ENCODE results near the gene RESP18. TPM values are rescaled to one million over a fixed set of nuclear protein-coding genes. Genes with fewer than 3 reads are reported as not detected.
"Not testable (repeated sequence)": the region's sequence is repeated elsewhere in the genome, so short reads cannot be mapped to it uniquely, and the experiment has no call there.

Gene RESP18
- total and polyA plus RNA-seq, 5 donors from 2014 or later, result not detected

GRCh38 chr2:219325136-219325535 is 7.4 kb downstream of the RESP18 start:
- Histone ChIP-seq H3K27ac (ENCODE audit: insufficient read depth, low read length, poor library complexity, severe bottlenecking) (no peak overlapping the region), H3K36me3 (ENCODE audit: control insufficient read depth, insufficient read depth, low read length) (no peaks in the 10 kb centered on the region), H3K4me3 (ENCODE audit: low read depth, low read length) (no peak overlapping the region), H3K9me3 (ENCODE audit: control insufficient read depth in 2 of 2, low read length in 2 of 2) (no peaks in the 10 kb centered on the region), H3K4me1 (ENCODE audit: control insufficient read depth, insufficient read depth, low read length, poor library complexity, severe bottlenecking) (peaks cover 11% of the 10 kb centered on the region), H3K27me3 (ENCODE audit: control insufficient read depth, insufficient read depth, low read length) (peaks cover 15% of the 10 kb centered on the region)
- Mint-ChIP-seq H3K36me3 (no peaks in the 10 kb centered on the region), H3K4me1 (peaks cover 0 to 19% (median 8%) of the 10 kb centered on the region in 4 donors), H3K9me3 (peaks cover 0 to 4% (median 0%) of the 10 kb centered on the region in 7 donors), H3K27me3 (peaks cover 19% of the 10 kb centered on the region), H3K27ac (peak overlapping the region in 1 of 3 donors; percentile 12), H3K4me3 (no peak overlapping the region)
- DNase-seq, result no peak
- ATAC-seq (ENCODE audit: low read depth in 2 of 2), result no peak

DNA sequence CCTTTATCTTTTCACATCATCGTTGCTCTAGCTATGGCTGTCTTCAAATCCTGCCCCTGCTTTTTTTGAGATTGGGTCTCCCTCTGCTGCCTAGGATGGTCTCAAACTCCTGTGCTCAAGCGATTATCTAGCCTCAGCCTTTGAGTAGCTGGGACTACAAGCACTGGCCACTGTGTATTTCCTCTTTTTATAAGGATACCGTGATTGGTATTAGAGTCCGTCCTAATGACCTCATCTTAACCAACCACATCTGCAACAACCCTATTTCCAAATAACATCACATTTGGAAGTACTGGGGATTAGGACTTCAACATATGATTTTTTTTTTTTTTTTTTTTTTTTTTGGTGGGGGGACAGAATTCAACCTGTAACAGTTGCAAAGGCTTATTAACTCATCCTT is 9.1 kb downstream of the RESP18 start:
- peaks cover 11% of the 10 kb centered on the region for H3K4me1 ChIP-seq (ENCODE audit: control insufficient read depth, insufficient read depth, low read length, poor library complexity, severe bottlenecking)
- H3K4me3 ChIP-seq (ENCODE audit: low read depth, low read length), result no peak overlapping the region
- peaks cover 10% of the 10 kb centered on the region for H3K27me3 Mint-ChIP-seq
- H3K36me3 Mint-ChIP-seq, result no peaks in the 10 kb centered on the region
- DNase-seq (no peak), ATAC-seq (ENCODE audit: low read depth in 2 of 2) (no peak)
- H3K27ac ChIP-seq (ENCODE audit: insufficient read depth, low read length, poor library complexity, severe bottlenecking), result no peak overlapping the region
- peaks cover 0 to 3% (median 0%) of the 10 kb centered on the region in 7 donors for H3K9me3 Mint-ChIP-seq
- peaks cover 0 to 20% (median 8%) of the 10 kb centered on the region in 4 donors for H3K4me1 Mint-ChIP-seq
- no peaks in the 10 kb centered on the region for H3K36me3 ChIP-seq (ENCODE audit: control insufficient read depth, insufficient read depth, low read length)
- H3K9me3 ChIP-seq (ENCODE audit: control insufficient read depth in 2 of 2, low read length in 2 of 2), result no peaks in the 10 kb centered on the region
- no peak overlapping the region for H3K4me3 Mint-ChIP-seq
- no peak overlapping the region for H3K27ac Mint-ChIP-seq
- peaks cover 12% of the 10 kb centered on the region for H3K27me3 ChIP-seq (ENCODE audit: control insufficient read depth, insufficient read depth, low read length)

DNA sequence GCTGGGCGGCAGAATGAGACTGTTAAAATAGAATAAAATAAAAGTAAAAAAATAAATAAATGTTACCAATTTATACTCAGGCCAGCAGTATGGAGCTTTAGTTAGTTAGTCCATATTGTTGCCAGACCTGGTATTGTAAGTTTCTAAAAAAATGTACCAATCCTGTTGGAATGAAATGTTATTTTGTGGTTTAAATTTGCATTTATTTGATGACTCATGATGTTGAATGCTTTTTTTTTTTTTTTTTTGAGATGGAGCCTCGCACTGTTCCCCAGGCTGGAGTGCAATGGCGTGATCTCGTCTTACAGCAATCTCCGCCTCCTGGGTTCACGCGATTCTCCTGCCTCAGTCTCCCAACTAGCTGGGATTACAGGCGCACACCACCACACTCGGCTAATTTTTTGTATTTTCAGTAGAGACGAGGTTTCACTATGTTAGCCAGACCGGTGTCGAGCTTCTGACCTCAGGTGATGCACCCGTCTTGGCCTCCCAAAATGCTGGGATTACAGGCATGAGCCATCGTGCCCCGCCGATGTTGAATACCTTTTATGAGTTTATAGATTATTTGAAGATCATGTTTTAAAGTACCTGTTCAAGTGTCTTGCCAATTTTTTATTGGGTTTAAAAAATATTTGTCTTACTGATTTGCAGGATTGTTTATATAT is 17.6 kb downstream of the RESP18 start:
- Mint-ChIP-seq H3K4me1 (peaks cover 0 to 2% (median 0%) of the 10 kb centered on the region in 4 donors), H3K36me3 (peaks cover 5% of the 10 kb centered on the region), H3K27ac (no peak overlapping the region), H3K4me3 (no peak overlapping the region), H3K27me3 (peaks cover 23% of the 10 kb centered on the region), H3K9me3 (peaks cover 0 to 3% (median 0%) of the 10 kb centered on the region in 7 donors)
- H3K36me3 ChIP-seq (ENCODE audit: control insufficient read depth, insufficient read depth, low read length), result no peaks in the 10 kb centered on the region
- H3K27me3 ChIP-seq (ENCODE audit: control insufficient read depth, insufficient read depth, low read length), result peaks cover 4% of the 10 kb centered on the region
- no peak overlapping the region for H3K4me3 ChIP-seq (ENCODE audit: low read depth, low read length)
- no peak for DNase-seq
- H3K27ac ChIP-seq (ENCODE audit: insufficient read depth, low read length, poor library complexity, severe bottlenecking), result no peak overlapping the region
- no peaks in the 10 kb centered on the region for H3K4me1 ChIP-seq (ENCODE audit: control insufficient read depth, insufficient read depth, low read length, poor library complexity, severe bottlenecking)
- H3K9me3 ChIP-seq (ENCODE audit: control insufficient read depth in 2 of 2, low read length in 2 of 2), result no peaks in the 10 kb centered on the region
- ATAC-seq (ENCODE audit: low read depth in 2 of 2), result no peak

DNA sequence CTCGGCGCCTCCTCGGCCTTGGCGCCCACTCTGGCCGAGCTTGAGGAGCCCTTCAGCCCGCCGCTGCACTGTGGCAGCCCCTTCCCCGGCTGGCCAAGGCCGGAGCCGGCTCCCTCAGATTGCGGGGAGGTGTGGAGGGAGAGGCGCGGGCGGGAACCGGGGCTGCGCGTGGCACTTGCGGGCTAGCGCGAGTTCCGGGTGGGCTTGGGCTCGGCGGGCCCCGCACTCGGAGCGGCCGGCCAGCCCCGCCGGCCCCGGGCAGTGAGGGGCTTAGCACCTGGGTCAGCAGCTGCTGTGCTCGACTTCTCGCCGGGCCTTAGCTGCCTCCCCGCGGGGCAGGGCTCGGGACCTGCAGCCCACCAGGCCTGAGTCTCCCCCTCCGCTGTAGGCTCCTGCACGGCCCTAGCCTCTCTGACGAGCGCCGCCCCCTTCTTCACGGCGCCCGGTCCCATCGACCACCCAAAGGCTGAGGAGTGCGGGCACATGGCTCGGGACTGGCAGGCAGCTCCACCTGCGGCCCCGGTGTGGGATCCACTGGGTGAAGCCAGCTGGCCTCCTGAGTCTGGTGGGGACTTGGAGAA is 19.8 kb downstream of the RESP18 start:
- not testable (repeated sequence) for DNase-seq; H3K9me3 ChIP-seq (ENCODE audit: control insufficient read depth in 2 of 2, low read length in 2 of 2); H3K36me3 Mint-ChIP-seq; H3K4me1 ChIP-seq (ENCODE audit: control insufficient read depth, insufficient read depth, low read length, poor library complexity, severe bottlenecking); H3K4me1 Mint-ChIP-seq; H3K27ac Mint-ChIP-seq; ATAC-seq (ENCODE audit: low read depth in 2 of 2); H3K4me3 Mint-ChIP-seq; H3K4me3 ChIP-seq (ENCODE audit: low read depth, low read length); H3K27ac ChIP-seq (ENCODE audit: insufficient read depth, low read length, poor library complexity, severe bottlenecking); H3K9me3 Mint-ChIP-seq; H3K36me3 ChIP-seq (ENCODE audit: control insufficient read depth, insufficient read depth, low read length)
- H3K27me3 ChIP-seq (ENCODE audit: control insufficient read depth, insufficient read depth, low read length), result peaks cover 11% of the 10 kb centered on the region
- peaks cover 37% of the 10 kb centered on the region for H3K27me3 Mint-ChIP-seq

DNA sequence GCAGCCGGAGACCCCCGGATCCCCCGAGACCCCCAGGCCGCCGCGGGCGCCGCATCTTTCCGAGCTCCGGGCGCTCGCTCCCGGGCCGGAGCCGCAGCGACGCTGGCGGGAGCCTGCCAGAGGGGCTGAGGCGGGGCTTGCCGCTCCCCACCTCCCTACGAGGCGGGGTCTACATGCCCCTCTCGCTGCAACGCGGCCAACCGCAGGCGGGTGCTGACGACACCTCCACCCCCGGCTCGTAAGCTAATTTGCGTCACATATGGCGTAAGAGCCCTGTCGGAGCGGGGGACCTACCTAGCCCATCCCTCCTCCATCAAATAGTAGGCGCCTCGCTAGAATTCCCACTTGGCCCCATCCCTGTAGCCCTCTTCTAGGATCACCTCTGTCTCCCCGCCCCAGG is 23.3 kb downstream of the RESP18 start, which contains the start of gene PTPRN:
PTPRN (minus strand) TSS at position 124 of the 400 bp plus-strand sequence; CDS start at position 55, 69 bp downstream.
- Mint-ChIP-seq H3K4me3 (no peak within 1 kb of the TSS), H3K27me3 (peaks cover 63% of the 10 kb centered on the region), H3K4me1 (peaks cover 0 to 2% (median 0%) of the 10 kb centered on the region in 4 donors), H3K36me3 (peaks cover 5% of the 10 kb centered on the region), H3K27ac (peak within 1 kb of the TSS in 1 of 3 donors; percentile 57), H3K9me3 (peaks cover 0 to 6% (median 3%) of the 10 kb centered on the region in 7 donors)
- DNase-seq (no peak), ATAC-seq (ENCODE audit: low read depth in 2 of 2) (no peak)
- Histone ChIP-seq H3K4me3 (ENCODE audit: low read depth, low read length) (no peak within 1 kb of the TSS), H3K36me3 (ENCODE audit: control insufficient read depth, insufficient read depth, low read length) (no peaks in the 10 kb centered on the region), H3K9me3 (ENCODE audit: control insufficient read depth in 2 of 2, low read length in 2 of 2) (no peaks in the 10 kb centered on the region), H3K27me3 (ENCODE audit: control insufficient read depth, insufficient read depth, low read length) (peaks cover 16% of the 10 kb centered on the region), H3K4me1 (ENCODE audit: control insufficient read depth, insufficient read depth, low read length, poor library complexity, severe bottlenecking) (no peaks in the 10 kb centered on the region), H3K27ac (ENCODE audit: insufficient read depth, low read length, poor library complexity, severe bottlenecking) (no peak within 1 kb of the TSS)

GRCh38 chr2:219308142-219309101 is 24.1 kb downstream of the RESP18 start:
- H3K27me3 ChIP-seq (ENCODE audit: control insufficient read depth, insufficient read depth, low read length), result peaks cover 18% of the 10 kb centered on the region
- no peaks in the 10 kb centered on the region for H3K36me3 ChIP-seq (ENCODE audit: control insufficient read depth, insufficient read depth, low read length)
- no peaks in the 10 kb centered on the region for H3K4me1 ChIP-seq (ENCODE audit: control insufficient read depth, insufficient read depth, low read length, poor library complexity, severe bottlenecking)
- H3K27ac Mint-ChIP-seq, result no peak overlapping the region
- H3K4me3 Mint-ChIP-seq, result no peak overlapping the region
- no peaks in the 10 kb centered on the region for H3K9me3 ChIP-seq (ENCODE audit: control insufficient read depth in 2 of 2, low read length in 2 of 2)
- H3K4me1 Mint-ChIP-seq, result peaks cover 0 to 2% (median 0%) of the 10 kb centered on the region in 4 donors
- peaks cover 2% of the 10 kb centered on the region for H3K36me3 Mint-ChIP-seq
- no peak overlapping the region for H3K4me3 ChIP-seq (ENCODE audit: low read depth, low read length)
- ATAC-seq (ENCODE audit: low read depth in 2 of 2) (peak; percentile 45 to 66), DNase-seq (peak; percentile 33 to 57 (median 52))
- H3K27ac ChIP-seq (ENCODE audit: insufficient read depth, low read length, poor library complexity, severe bottlenecking), result no peak overlapping the region
- H3K9me3 Mint-ChIP-seq, result peaks cover 0 to 6% (median 3%) of the 10 kb centered on the region in 7 donors
- peaks cover 66% of the 10 kb centered on the region for H3K27me3 Mint-ChIP-seq

DNA sequence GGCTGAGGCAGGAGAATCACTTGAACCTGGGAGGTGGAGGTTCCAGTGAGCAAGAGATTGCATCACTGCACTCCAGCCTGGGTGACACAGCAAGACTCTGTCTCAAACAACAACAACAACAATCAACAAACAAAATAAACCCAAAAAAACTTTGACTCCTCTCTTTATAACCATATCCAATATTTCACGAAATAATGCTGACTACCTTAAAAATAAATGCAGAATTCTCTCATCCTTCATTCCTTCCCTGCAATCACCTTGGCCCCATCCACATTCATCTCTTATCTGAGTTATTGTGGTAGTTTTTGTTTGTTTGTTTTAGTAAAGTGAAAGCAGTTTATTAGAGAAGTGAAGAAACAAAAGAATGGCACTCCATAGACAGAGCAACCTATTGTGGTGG is 26.5 kb downstream of the RESP18 start:
- ATAC-seq (ENCODE audit: low read depth in 2 of 2) (no peak), DNase-seq (no peak)
- Histone ChIP-seq H3K4me3 (ENCODE audit: low read depth, low read length) (no peak overlapping the region), H3K27me3 (ENCODE audit: control insufficient read depth, insufficient read depth, low read length) (peaks cover 20% of the 10 kb centered on the region), H3K4me1 (ENCODE audit: control insufficient read depth, insufficient read depth, low read length, poor library complexity, severe bottlenecking) (no peaks in the 10 kb centered on the region), H3K27ac (ENCODE audit: insufficient read depth, low read length, poor library complexity, severe bottlenecking) (no peak overlapping the region), H3K9me3 (ENCODE audit: control insufficient read depth in 2 of 2, low read length in 2 of 2) (no peaks in the 10 kb centered on the region), H3K36me3 (ENCODE audit: control insufficient read depth, insufficient read depth, low read length) (no peaks in the 10 kb centered on the region)
- no peak overlapping the region for H3K27ac Mint-ChIP-seq
- peaks cover 0 to 6% (median 3%) of the 10 kb centered on the region in 7 donors for H3K9me3 Mint-ChIP-seq
- H3K27me3 Mint-ChIP-seq, result peaks cover 78% of the 10 kb centered on the region
- no peaks in the 10 kb centered on the region for H3K36me3 Mint-ChIP-seq
- no peak overlapping the region for H3K4me3 Mint-ChIP-seq
- peaks cover 0 to 2% (median 0%) of the 10 kb centered on the region in 4 donors for H3K4me1 Mint-ChIP-seq
